Neural cell (in vitro differentiated cells): ENCODE results near the gene U2SURP. TPM values are rescaled to one million over a fixed set of nuclear protein-coding genes. Genes with fewer than 3 reads are reported as not detected.

Source experiments
- H2AFZ ChIP-seq: fragments of 200-600, 300-800 bp; sonication (generic), shearing (Covaris generic); 2 replicates; pipeline ENCODE4 v1.6.0; 2014; ENCODE audit warnings: low read depth, mild to moderate bottlenecking, antibody characterized with exemption, low read length, moderate library complexity
- H3F3A ChIP-seq: fragments of 200-600 bp; shearing (Covaris generic); 2 replicates; pipeline ENCODE4 v1.6.1; 2016; ENCODE audit warnings: mild to moderate bottlenecking, moderate library complexity, mixed read lengths, antibody characterized with exemption, low read length; ENCODE audit not compliant: insufficient read depth, poor library complexity, severe bottlenecking
- H3K27ac ChIP-seq: fragments of 200-600, 300-800 bp; sonication (generic), shearing (Covaris generic); 2 replicates; pipeline ENCODE4 v1.5.1; 2014; ENCODE audit warnings: mild to moderate bottlenecking, low read length, moderate library complexity
- H3K27me3 ChIP-seq: fragments of 300-800, 200-600 bp; sonication (generic), shearing (Covaris generic); 2 replicates; pipeline ENCODE4 v1.6.0; 2014; ENCODE audit warnings: mild to moderate bottlenecking, low read depth, low read length, moderate library complexity; ENCODE audit not compliant: insufficient read depth
- H3K36me3 ChIP-seq: fragments of 300-800, 200-600 bp; sonication (generic), shearing (Covaris generic); 2 replicates; pipeline ENCODE4 v1.5.1; 2014; ENCODE audit warnings: mild to moderate bottlenecking, antibody characterized with exemption, low read length, moderate library complexity; ENCODE audit not compliant: insufficient read depth
- H3K4me2 ChIP-seq: fragments of 300-800, 200-600 bp; sonication (generic), shearing (Covaris generic); 2 replicates; pipeline ENCODE4 v1.6.0; 2014; ENCODE audit warnings: mild to moderate bottlenecking, low read length
- H3K4me3 ChIP-seq: fragments of 300-800, 200-600 bp; sonication (generic), shearing (Covaris generic); 2 replicates; pipeline ENCODE4 v1.5.1; 2014; ENCODE audit warnings: mild to moderate bottlenecking, low read length, moderate library complexity
- H3K79me2 ChIP-seq: fragments of 200-600 bp; shearing (Covaris generic); replicated peaks from 2 replicates; pipeline ENCODE4 v1.6.0; 2014; ENCODE audit warnings: mild to moderate bottlenecking, low read length, moderate library complexity; ENCODE audit not compliant: insufficient read depth
- H3K9ac ChIP-seq: fragments of 300-800, 200-600 bp; sonication (generic), shearing (Covaris generic); 2 replicates; pipeline ENCODE4 v1.6.1; 2016; ENCODE audit warnings: mild to moderate bottlenecking, low read length, mixed read lengths
- H3K9me2 ChIP-seq: fragments of 200-600 bp; shearing (Covaris generic); 2 replicates; pipeline ENCODE4 v1.6.1; 2016; ENCODE audit warnings: mild to moderate bottlenecking, low read length, mixed read lengths; ENCODE audit not compliant: insufficient read depth
- H3K9me3 ChIP-seq: fragments of 200-600, 300-800 bp; sonication (generic), shearing (Covaris generic); 2 replicates; pipeline ENCODE4 v1.6.1; 2016; ENCODE audit warnings: mild to moderate bottlenecking, mixed run types, low read length, moderate library complexity, mixed read lengths
- H4K20me1 ChIP-seq: fragments of 200-600 bp; shearing (Covaris generic); 2 replicates; pipeline ENCODE4 v1.6.1; 2016; ENCODE audit warnings: mild to moderate bottlenecking, mixed run types; ENCODE audit not compliant: insufficient read depth
- CTCF ChIP-seq: fragments of 450-650 bp; IDR thresholded peaks from 2 replicates; pipeline ENCODE4 v1.5.1; 2014; ENCODE audit warnings: antibody characterized with exemption, mild to moderate bottlenecking, moderate library complexity; ENCODE audit not compliant: poor library complexity, severe bottlenecking
- EP300 ChIP-seq: fragments of 450-650 bp; conservative IDR thresholded peaks from 2 replicates; pipeline ENCODE4 v1.6.1; 2014; ENCODE audit warnings: antibody characterized with exemption, mild to moderate bottlenecking, moderate library complexity; ENCODE audit not compliant: poor library complexity, severe bottlenecking
- EZH2 ChIP-seq: fragments of 200-600, 300-800 bp; shearing (Covaris generic), sonication (generic); IDR thresholded peaks from 2 replicates; pipeline ENCODE4 v1.6.1; 2014; ENCODE audit warnings: antibody characterized with exemption, low read length, borderline replicate concordance, mild to moderate bottlenecking; ENCODE audit not compliant: insufficient read depth, poor library complexity, severe bottlenecking
- MXI1 ChIP-seq: fragments of 450-650 bp; conservative IDR thresholded peaks from 2 replicates; pipeline ENCODE4 v1.6.1; 2014; ENCODE audit warnings: antibody characterized with exemption, mild to moderate bottlenecking; ENCODE audit not compliant: poor library complexity, severe bottlenecking
- POLR2AphosphoS5 ChIP-seq: IDR thresholded peaks from 2 replicates; pipeline ENCODE4 v1.6.1; 2012
- RAD21 ChIP-seq: fragments of 450-650 bp; conservative IDR thresholded peaks from 2 replicates; pipeline ENCODE4 v1.6.1; 2014; ENCODE audit warnings: antibody characterized with exemption, mild to moderate bottlenecking, moderate library complexity
- REST ChIP-seq: IDR thresholded peaks from 2 replicates; pipeline ENCODE4 v1.6.1; 2012; ENCODE audit warnings: borderline replicate concordance
- SMC3 ChIP-seq: fragments of 450-650 bp; conservative IDR thresholded peaks from 2 replicates; pipeline ENCODE4 v1.6.1; 2014; ENCODE audit warnings: antibody characterized with exemption, mild to moderate bottlenecking, moderate library complexity; ENCODE audit not compliant: poor library complexity
- TAF1 ChIP-seq: IDR thresholded peaks from 2 replicates; pipeline ENCODE4 v1.6.1; 2012; ENCODE audit warnings: low read depth
- polyA plus RNA-seq: library from polyadenylated mRNA; depleted of rRNA; stranded (reverse); fragments of >200 nt; gene quantifications from 2 replicates; pipeline ENCODE4 v1.2.3, GENCODE V29; 2014

Gene U2SURP
- polyA plus RNA-seq, 1 donor from 2014 or later, result 159 TPM

- Histone ChIP-seq H3K4me2 (no peak overlapping the region), H3K9me3 (no peaks in the 10 kb centered on the region), H3K27ac (no peak overlapping the region), H3K9me2 (no peaks in the 10 kb centered on the region), H3K9ac (no peak overlapping the region), H3K4me3 (no peak overlapping the region), H3K36me3 (no peaks in the 10 kb centered on the region), H2AFZ (no peak overlapping the region), H3K79me2 (no peaks in the 10 kb centered on the region), H4K20me1 (no peaks in the 10 kb centered on the region), H3K27me3 (no peaks in the 10 kb centered on the region), H3F3A (no peaks in the 10 kb centered on the region)
- no peak for TF ChIP-seq MXI1
- no peak for TF ChIP-seq CTCF
These were observed 34.6 kb upstream of the U2SURP start for GRCh38 chr3:142966808-142967207.

- Histone ChIP-seq H4K20me1 (no peaks in the 10 kb centered on the region), H3K27me3 (no peaks in the 10 kb centered on the region), H3K4me3 (no peak overlapping the region), H3K36me3 (no peaks in the 10 kb centered on the region), H3K9me3 (no peaks in the 10 kb centered on the region), H3K9me2 (no peaks in the 10 kb centered on the region), H3K27ac (no peak overlapping the region), H3K79me2 (no peaks in the 10 kb centered on the region), H2AFZ (no peak overlapping the region), H3F3A (no peaks in the 10 kb centered on the region), H3K4me2 (no peak overlapping the region), H3K9ac (no peak overlapping the region)
- TF ChIP-seq MXI1, result no peak
- no peak for TF ChIP-seq TAF1
- no peak for TF ChIP-seq EZH2
- no peak for TF ChIP-seq REST
- no peak for TF ChIP-seq POLR2AphosphoS5
- no peak for TF ChIP-seq EP300
- TF ChIP-seq RAD21, result no peak
- TF ChIP-seq CTCF, result no peak
- TF ChIP-seq SMC3, result no peak
These were observed 32.9 kb upstream of the U2SURP start for GRCh38 chr3:142968319-142969025.
